Stimulated activated CD8-positive, alpha-beta memory T cell treated with anti-CD3 and anti-CD28 coated beads, Interleukin-12 subunit alpha, Interleukin-12 subunit beta, amount 100 ng/mL, for 4 hours (primary cell): ENCODE measurements around the gene CCDC60.

Experiments used
- DNase-seq: peaks from one replicate; pipeline ENCODE4 v3.0.0-alpha.2; 2020; ENCODE audit warnings: low read depth

Gene CCDC60

GRCh38 chr12:119385659-119386058 is 51.1 kb downstream of the CCDC60 start:
- no peak for DNase-seq

GRCh38 chr12:119389687-119390086 is 55.2 kb downstream of the CCDC60 start:
- no peak for DNase-seq

- DNase-seq = no peak
Measured at GRCh38 chr12:119391673-119392072, 57.1 kb downstream of the CCDC60 start.

GRCh38 chr12:119393677-119394076 is 59.1 kb downstream of the CCDC60 start:
- no peak for DNase-seq

- DNase-seq = no peak
Measured at GRCh38 chr12:119397540-119397939, 63.0 kb downstream of the CCDC60 start.

GRCh38 chr12:119398190-119398589 is 63.7 kb downstream of the CCDC60 start:
- no peak for DNase-seq

- DNase-seq = no peak
Measured at GRCh38 chr12:119399301-119399700, 64.8 kb downstream of the CCDC60 start.

- no peak for DNase-seq
Measured at GRCh38 chr12:119406308-119406707, 71.8 kb downstream of the CCDC60 start.

- no peak for DNase-seq
Measured at GRCh38 chr12:119406811-119407210, 72.3 kb downstream of the CCDC60 start.

GRCh38 chr12:119409043-119409442 is 74.5 kb downstream of the CCDC60 start:
- no peak for DNase-seq

- DNase-seq = no peak
Measured at GRCh38 chr12:119410396-119410795, 75.9 kb downstream of the CCDC60 start.

GRCh38 chr12:119412306-119412705 is 77.8 kb downstream of the CCDC60 start:
- no peak for DNase-seq

GRCh38 chr12:119412811-119413794 is 78.6 kb downstream of the CCDC60 start:
- no peak for DNase-seq

- no peak for DNase-seq
Measured at GRCh38 chr12:119415714-119416113, 81.2 kb downstream of the CCDC60 start.

GRCh38 chr12:119417440-119417839 is 82.9 kb downstream of the CCDC60 start:
- DNase-seq = no peak

GRCh38 chr12:119419381-119419780 is 84.9 kb downstream of the CCDC60 start:
- no peak for DNase-seq

GRCh38 chr12:119423285-119423684 is 88.8 kb downstream of the CCDC60 start:
- DNase-seq = no peak

GRCh38 chr12:119425623-119426022 is 91.1 kb downstream of the CCDC60 start:
- no peak for DNase-seq

- DNase-seq = no peak
Measured at GRCh38 chr12:119431151-119431550, 96.6 kb downstream of the CCDC60 start.

GRCh38 chr12:119432949-119433348 is 98.4 kb downstream of the CCDC60 start:
- DNase-seq = no peak

- no peak for DNase-seq
Measured at GRCh38 chr12:119440803-119441360, 106.4 kb downstream of the CCDC60 start.

GRCh38 chr12:119444462-119445044 is 110.0 kb downstream of the CCDC60 start:
- no peak for DNase-seq

- no peak for DNase-seq
Measured at GRCh38 chr12:119446459-119446858, 111.9 kb downstream of the CCDC60 start.
